ENCODE results near the gene LTBR. TPM values are rescaled to one million over a fixed set of nuclear protein-coding genes. Genes with fewer than 3 reads are reported as not detected.

Gene LTBR
- total RNA-seq, 1 experiment from 2014 or later = 102 TPM

GRCh38 chr12:6394398-6394797 is 10.4 kb downstream of the LTBR start:
- H3K4me1 ChIP-seq (replicated peaks) = no peaks in the 10 kb centered on the region
- H3K36me3 ChIP-seq = peaks cover 34% of the 10 kb centered on the region
- no peaks in the 10 kb centered on the region for H3K27me3 ChIP-seq (replicated peaks)
- no peak overlapping the region for H3K27ac ChIP-seq
- no peak overlapping the region for H3K4me3 ChIP-seq
- no peak for DNase-seq (ENCODE audit: low read depth in 1 of 2, low spot score in 2 of 2)
- H3K9me3 ChIP-seq (replicated peaks) = no peaks in the 10 kb centered on the region

GRCh38 chr12:6396031-6396430 is 12.1 kb downstream of the LTBR start:
- Histone ChIP-seq H3K36me3 (peaks cover 23% of the 10 kb centered on the region), H3K9me3 (replicated peaks) (no peaks in the 10 kb centered on the region), H3K27me3 (replicated peaks) (no peaks in the 10 kb centered on the region), H3K4me1 (replicated peaks) (no peaks in the 10 kb centered on the region), H3K27ac (no peak overlapping the region), H3K4me3 (no peak overlapping the region)
- DNase-seq (ENCODE audit: low read depth in 1 of 2, low spot score in 2 of 2) = no peak

GRCh38 chr12:6399884-6400644 is 16.1 kb downstream of the LTBR start:
- H3K27me3 ChIP-seq (replicated peaks) = no peaks in the 10 kb centered on the region
- no peak overlapping the region for H3K4me3 ChIP-seq
- no peak overlapping the region for H3K27ac ChIP-seq
- H3K4me1 ChIP-seq (replicated peaks) = no peaks in the 10 kb centered on the region
- no peaks in the 10 kb centered on the region for H3K36me3 ChIP-seq
- H3K9me3 ChIP-seq (replicated peaks) = no peaks in the 10 kb centered on the region
- DNase-seq (ENCODE audit: low read depth in 1 of 2, low spot score in 2 of 2) = no peak

DNA sequence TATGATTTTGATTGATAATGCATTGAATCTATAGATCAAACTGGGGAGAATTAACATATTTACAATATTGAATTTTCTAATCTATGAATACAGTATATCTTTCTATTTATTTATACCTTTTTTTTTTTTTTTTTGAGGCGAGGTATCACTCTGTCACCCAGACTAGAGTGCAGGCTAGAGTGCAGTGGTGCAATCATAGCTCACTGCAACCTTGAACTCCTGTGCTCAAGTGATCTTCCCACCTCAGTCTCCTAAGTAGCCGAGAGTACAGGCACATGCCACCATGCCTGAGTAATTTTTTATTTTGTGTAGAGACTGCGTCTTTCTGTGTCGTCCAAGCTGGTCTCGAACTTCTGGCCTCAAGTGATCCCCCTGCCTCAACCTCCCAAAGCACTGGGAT is 20.4 kb downstream of the LTBR start:
- no peaks in the 10 kb centered on the region for H3K36me3 ChIP-seq
- no peak overlapping the region for H3K4me3 ChIP-seq
- no peak overlapping the region for H3K27ac ChIP-seq
- H3K27me3 ChIP-seq (replicated peaks) = no peaks in the 10 kb centered on the region
- peaks cover 4% of the 10 kb centered on the region; the same call in 1 of the 2 replicates for H3K4me1 ChIP-seq (replicated peaks)
- DNase-seq (ENCODE audit: low read depth in 1 of 2, low spot score in 2 of 2) = no peak
- H3K9me3 ChIP-seq (replicated peaks) = no peaks in the 10 kb centered on the region; the same call in 1 of the 2 replicates

GRCh38 chr12:6405963-6406362 is 22.0 kb downstream of the LTBR start:
- no peak overlapping the region for H3K4me3 ChIP-seq
- no peaks in the 10 kb centered on the region for H3K36me3 ChIP-seq
- no peaks in the 10 kb centered on the region for H3K27me3 ChIP-seq (replicated peaks)
- no peak overlapping the region for H3K27ac ChIP-seq
- no peaks in the 10 kb centered on the region; the same call in 1 of the 2 replicates for H3K9me3 ChIP-seq (replicated peaks)
- no peak for DNase-seq (ENCODE audit: low read depth in 1 of 2, low spot score in 2 of 2)
- peaks cover 5% of the 10 kb centered on the region; the same call in 1 of the 2 replicates for H3K4me1 ChIP-seq (replicated peaks)

DNA sequence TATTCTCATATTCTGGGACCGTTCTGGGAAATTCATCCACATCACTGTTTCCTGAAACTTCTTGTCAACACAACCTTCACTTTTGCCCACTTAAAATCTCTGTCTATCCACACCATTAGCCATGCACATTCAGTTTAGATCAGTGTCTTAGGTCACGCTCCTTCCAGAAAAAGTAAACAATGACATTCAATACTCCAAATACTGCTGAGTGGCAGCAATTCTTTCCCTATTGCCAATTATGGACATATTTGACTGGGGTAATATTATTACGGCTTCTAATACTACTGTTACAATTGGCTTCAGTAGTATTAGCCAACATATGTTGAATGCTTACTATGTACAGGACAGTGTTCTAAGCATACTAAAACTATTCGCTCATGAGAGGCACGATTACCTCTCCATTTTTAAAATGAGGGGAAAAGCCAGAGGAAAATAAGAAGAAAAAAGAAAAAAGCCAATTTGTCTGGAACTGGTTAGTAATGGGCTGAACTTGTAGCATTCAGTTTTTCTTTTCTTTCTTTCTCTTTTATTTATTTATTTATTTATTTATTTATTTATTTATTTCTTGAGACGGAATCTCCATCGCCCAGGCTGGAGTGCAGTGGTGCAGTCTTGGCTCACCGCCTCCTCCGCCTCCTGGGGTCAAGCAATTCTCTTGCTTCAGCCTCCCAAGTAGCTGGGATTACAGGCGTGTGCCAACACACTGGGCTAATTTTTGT is 23.4 kb downstream of the LTBR start:
- Histone ChIP-seq H3K4me3 (no peak overlapping the region), H3K27me3 (replicated peaks) (no peaks in the 10 kb centered on the region), H3K9me3 (replicated peaks) (no peaks in the 10 kb centered on the region; the same call in 1 of the 2 replicates), H3K27ac (no peak overlapping the region), H3K36me3 (no peaks in the 10 kb centered on the region), H3K4me1 (replicated peaks) (peaks cover 5% of the 10 kb centered on the region; the same call in 1 of the 2 replicates)
- DNase-seq (ENCODE audit: low read depth in 1 of 2, low spot score in 2 of 2) = no peak

DNA sequence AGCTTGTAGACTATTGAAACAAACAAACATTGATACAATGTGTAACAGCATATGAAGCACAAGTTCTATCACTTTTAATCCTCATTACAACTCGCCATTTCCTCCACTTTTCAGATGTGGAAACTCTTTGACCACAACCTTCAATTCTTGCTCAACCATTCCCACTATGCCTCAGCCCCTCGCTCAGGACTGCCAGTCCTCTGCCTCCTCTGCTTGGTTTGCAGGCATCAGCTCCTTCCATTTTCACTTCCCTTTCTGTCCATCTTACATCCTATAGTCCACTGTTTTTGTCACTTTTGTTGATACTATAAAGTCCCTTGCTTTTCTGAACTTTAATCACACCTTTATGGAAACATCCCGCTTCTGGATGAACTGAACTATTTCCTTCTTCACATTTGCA is 32.6 kb downstream of the LTBR start:
- no peaks in the 10 kb centered on the region for H3K9me3 ChIP-seq (replicated peaks)
- H3K27me3 ChIP-seq (replicated peaks) = no peaks in the 10 kb centered on the region
- DNase-seq (ENCODE audit: low read depth in 1 of 2, low spot score in 2 of 2) = no peak
- no peak overlapping the region for H3K4me3 ChIP-seq
- H3K27ac ChIP-seq = no peak overlapping the region
- 0 out of 2 replicates have a peak, but pooled peaks cover 5% of the 10 kb centered on the region for H3K4me1 ChIP-seq (replicated peaks)
- no peaks in the 10 kb centered on the region for H3K36me3 ChIP-seq

DNA sequence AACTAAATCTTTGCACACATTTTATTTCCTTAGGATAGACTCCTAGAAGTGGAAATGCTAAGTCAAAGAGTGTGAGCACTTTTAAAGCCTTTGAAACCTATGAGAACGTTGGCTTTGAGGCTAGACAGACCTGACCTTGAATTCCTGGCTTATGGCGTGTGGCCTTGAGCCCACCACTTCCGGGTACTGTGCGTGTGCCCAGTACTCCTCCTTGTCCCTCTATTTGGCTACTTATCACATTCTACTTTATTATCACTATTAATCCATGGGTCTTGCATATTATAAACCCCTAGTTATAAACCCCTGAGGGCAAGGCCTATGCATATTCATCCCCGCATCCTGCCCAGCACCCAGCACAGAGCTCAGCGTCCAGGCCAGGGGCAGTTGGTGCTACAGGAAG is 34.8 kb downstream of the LTBR start:
- DNase-seq (ENCODE audit: low read depth in 1 of 2, low spot score in 2 of 2) = no peak
- Histone ChIP-seq H3K4me3 (no peak overlapping the region), H3K4me1 (replicated peaks) (0 out of 2 replicates have a peak, but pooled peaks cover 5% of the 10 kb centered on the region), H3K27ac (no peak overlapping the region), H3K9me3 (replicated peaks) (no peaks in the 10 kb centered on the region), H3K27me3 (replicated peaks) (no peaks in the 10 kb centered on the region), H3K36me3 (no peaks in the 10 kb centered on the region)

- Histone ChIP-seq H3K36me3 (no peaks in the 10 kb centered on the region), H3K4me3 (no peak overlapping the region), H3K27me3 (replicated peaks) (no peaks in the 10 kb centered on the region), H3K9me3 (replicated peaks) (no peaks in the 10 kb centered on the region), H3K27ac (no peak overlapping the region), H3K4me1 (replicated peaks) (0 out of 2 replicates have a peak, but pooled peaks cover 5% of the 10 kb centered on the region)
- no peak for DNase-seq (ENCODE audit: low read depth in 1 of 2, low spot score in 2 of 2)
Measured at GRCh38 chr12:6420364-6420763, 36.4 kb downstream of the LTBR start.

- Histone ChIP-seq H3K4me1 (replicated peaks) (0 out of 2 replicates have a peak, but pooled peaks cover 5% of the 10 kb centered on the region), H3K4me3 (no peak overlapping the region), H3K27ac (no peak overlapping the region), H3K36me3 (no peaks in the 10 kb centered on the region), H3K9me3 (replicated peaks) (no peaks in the 10 kb centered on the region), H3K27me3 (replicated peaks) (no peaks in the 10 kb centered on the region)
- DNase-seq (ENCODE audit: low read depth in 1 of 2, low spot score in 2 of 2) = peak; percentile 74 to 83
Measured at GRCh38 chr12:6423267-6424007, 39.5 kb downstream of the LTBR start.

DNA sequence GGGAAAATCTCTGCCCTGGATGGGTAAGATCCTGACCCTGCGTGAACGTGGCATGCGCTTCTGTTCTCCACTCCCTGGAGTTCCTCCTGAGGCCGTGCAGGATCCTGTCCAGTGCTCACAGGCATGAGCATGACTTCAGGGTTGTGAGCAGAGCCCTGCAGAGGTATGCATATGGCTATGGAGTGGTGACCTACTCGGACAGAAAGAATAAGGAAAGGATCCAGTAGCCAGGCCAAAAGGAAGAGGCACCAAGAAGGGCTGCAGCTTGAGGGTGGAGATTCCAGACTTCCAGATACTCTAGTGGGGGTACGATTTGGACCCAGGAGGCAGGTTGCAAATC is 40.0 kb downstream of the LTBR start:
- Histone ChIP-seq H3K4me3 (no peak overlapping the region), H3K4me1 (replicated peaks) (0 out of 2 replicates have a peak, but pooled peaks cover 5% of the 10 kb centered on the region), H3K27me3 (replicated peaks) (no peaks in the 10 kb centered on the region), H3K27ac (no peak overlapping the region), H3K9me3 (replicated peaks) (no peaks in the 10 kb centered on the region), H3K36me3 (no peaks in the 10 kb centered on the region)
- no peak for DNase-seq (ENCODE audit: low read depth in 1 of 2, low spot score in 2 of 2)

- Histone ChIP-seq H3K4me1 (replicated peaks) (peaks cover 8% of the 10 kb centered on the region), H3K4me3 (no peak overlapping the region), H3K36me3 (no peaks in the 10 kb centered on the region), H3K27me3 (replicated peaks) (no peaks in the 10 kb centered on the region), H3K9me3 (replicated peaks) (no peaks in the 10 kb centered on the region), H3K27ac (no peak overlapping the region)
- no peak for DNase-seq (ENCODE audit: low read depth in 1 of 2, low spot score in 2 of 2)
Measured at GRCh38 chr12:6424866-6425265, 40.9 kb downstream of the LTBR start.

DNA sequence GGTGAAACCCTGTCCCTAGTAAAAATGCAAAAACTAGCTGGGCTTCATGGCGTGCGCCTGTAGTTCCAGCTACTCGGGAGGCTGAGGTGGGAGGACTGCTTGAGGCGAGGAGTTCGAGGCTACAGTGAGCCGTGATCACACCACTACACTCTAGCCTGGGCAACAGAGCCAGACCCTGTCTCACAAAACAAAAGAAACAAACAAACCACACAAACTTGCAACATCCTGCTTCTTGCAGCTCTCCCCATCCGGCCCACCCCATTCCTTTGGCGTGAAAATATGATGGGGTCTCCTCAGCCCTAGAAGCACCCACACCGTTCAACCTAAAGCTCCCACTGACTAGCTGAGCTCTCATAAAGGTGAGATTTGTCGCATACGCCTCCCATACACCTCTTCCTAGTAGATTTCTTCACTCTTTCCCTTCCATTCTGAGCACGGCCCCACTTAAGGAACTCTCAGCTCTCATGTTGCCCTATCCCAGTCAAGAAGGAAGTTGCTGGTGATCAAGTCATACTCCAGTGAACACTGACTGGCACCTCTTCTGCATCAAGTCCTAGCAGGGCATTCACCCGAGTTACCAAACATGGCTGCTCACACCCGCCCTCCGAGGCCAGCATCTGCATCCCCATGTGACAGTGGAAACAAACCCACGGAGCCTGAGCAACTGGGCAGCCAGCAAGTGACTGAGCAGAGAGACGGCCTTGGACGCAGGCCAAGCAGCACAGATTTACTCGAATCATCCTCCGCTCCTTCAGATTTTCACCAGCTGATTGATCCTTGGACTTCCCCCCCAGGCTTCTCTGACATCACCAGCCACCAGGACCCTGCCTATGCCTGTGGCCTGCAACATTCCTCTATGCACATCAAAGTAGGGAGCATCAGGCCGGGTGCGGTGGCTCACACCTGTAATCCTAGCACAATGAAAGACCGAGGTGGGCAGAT is 41.9 kb downstream of the LTBR start:
- Histone ChIP-seq H3K27ac (no peak overlapping the region), H3K27me3 (replicated peaks) (no peaks in the 10 kb centered on the region), H3K9me3 (replicated peaks) (no peaks in the 10 kb centered on the region), H3K4me1 (replicated peaks) (peaks cover 13% of the 10 kb centered on the region), H3K4me3 (no peak overlapping the region), H3K36me3 (no peaks in the 10 kb centered on the region)
- no peak for DNase-seq (ENCODE audit: low read depth in 1 of 2, low spot score in 2 of 2)
